ENCODE data around the gene WDR93.

WDR93 gene

DNA sequence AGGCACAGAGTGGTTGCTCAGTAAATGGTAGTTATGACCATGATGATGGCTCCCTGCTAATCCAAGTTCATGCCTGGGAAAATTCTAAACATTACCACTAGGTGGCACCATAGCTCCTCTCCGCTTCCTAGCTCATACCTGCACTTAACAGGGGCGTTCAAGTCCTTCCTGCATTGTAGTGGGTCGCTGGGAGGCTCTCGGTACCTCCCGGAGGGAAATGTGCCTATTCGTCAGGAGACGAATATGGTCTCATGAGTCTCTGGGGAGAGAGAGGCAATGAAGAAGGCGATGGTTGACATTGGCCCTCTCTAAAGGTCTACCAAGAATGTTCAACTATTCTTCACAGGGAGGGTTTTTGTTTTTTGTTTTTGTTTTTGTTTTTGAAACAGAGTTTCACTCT, 49.5 kb downstream of the WDR93 start:
- Histone ChIP-seq H3K4me2 (peak overlapping the region; percentile 75), H2AFZ (ENCODE audit: low read depth) (peak overlapping the region; percentile 80), H3K27me3 (ENCODE audit: insufficient read depth, low read depth) (no peaks in the 10 kb centered on the region), H3K9ac (peak overlapping the region; percentile 11; the same call in 1 of the 2 replicates), H3K4me3 (IDR thresholded peaks at IDR 0.05; ENCODE audit: insufficient read depth, low read depth, low read length) (no peak overlapping the region), H3K4me1 (ENCODE audit: low read depth, poor library complexity, severe bottlenecking) (peaks cover 9% of the 10 kb centered on the region), H4K20me1 (ENCODE audit: insufficient read depth) (no peaks in the 10 kb centered on the region), H3K36me3 (ENCODE audit: insufficient read depth) (no peaks in the 10 kb centered on the region), H3K79me2 (ENCODE audit: insufficient read depth, low read depth) (no peaks in the 10 kb centered on the region), H3K27ac (no peak overlapping the region)
- TF ChIP-seq, protein P1, sequence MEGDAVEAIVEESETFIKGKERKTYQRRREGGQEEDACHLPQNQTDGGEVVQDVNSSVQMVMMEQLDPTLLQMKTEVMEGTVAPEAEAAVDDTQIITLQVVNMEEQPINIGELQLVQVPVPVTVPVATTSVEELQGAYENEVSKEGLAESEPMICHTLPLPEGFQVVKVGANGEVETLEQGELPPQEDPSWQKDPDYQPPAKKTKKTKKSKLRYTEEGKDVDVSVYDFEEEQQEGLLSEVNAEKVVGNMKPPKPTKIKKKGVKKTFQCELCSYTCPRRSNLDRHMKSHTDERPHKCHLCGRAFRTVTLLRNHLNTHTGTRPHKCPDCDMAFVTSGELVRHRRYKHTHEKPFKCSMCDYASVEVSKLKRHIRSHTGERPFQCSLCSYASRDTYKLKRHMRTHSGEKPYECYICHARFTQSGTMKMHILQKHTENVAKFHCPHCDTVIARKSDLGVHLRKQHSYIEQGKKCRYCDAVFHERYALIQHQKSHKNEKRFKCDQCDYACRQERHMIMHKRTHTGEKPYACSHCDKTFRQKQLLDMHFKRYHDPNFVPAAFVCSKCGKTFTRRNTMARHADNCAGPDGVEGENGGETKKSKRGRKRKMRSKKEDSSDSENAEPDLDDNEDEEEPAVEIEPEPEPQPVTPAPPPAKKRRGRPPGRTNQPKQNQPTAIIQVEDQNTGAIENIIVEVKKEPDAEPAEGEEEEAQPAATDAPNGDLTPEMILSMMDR (conservative IDR thresholded peaks at IDR 0.05; ENCODE audit: low read depth, low read length), result peak; percentile 97

DNA sequence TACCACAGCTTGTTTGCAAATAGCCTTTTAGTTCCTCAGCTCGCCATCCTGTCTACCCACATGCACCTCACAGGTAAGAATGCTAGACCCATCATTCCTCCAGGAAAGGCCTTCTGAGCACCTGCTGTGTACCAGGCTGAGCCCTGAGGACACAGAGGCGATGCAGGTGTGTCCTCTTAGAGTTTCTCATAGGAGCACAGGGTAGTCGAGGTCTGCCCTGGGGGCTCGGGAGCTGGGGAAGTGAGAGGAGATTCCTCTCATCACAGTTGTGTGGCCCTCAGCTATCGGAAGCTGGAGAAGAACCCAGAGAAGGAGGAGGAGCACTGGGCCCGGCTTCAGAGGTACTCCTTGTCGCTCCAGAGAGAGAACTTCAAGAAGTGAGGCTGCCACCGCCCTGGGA, 52.4 kb downstream of the WDR93 start:
- no peak overlapping the region for H3K27ac ChIP-seq
- TF ChIP-seq, protein P1 (conservative IDR thresholded peaks at IDR 0.05; ENCODE audit: low read depth, low read length), result no peak
- H3K9ac ChIP-seq, result no peak overlapping the region
- H3K27me3 ChIP-seq (ENCODE audit: insufficient read depth, low read depth), result no peaks in the 10 kb centered on the region
- H3K4me2 ChIP-seq, result no peak overlapping the region
- no peaks in the 10 kb centered on the region for H3K79me2 ChIP-seq (ENCODE audit: insufficient read depth, low read depth)
- H3K4me1 ChIP-seq (ENCODE audit: low read depth, poor library complexity, severe bottlenecking), result peaks cover 9% of the 10 kb centered on the region
- H3K36me3 ChIP-seq (ENCODE audit: insufficient read depth), result no peaks in the 10 kb centered on the region
- no peaks in the 10 kb centered on the region for H4K20me1 ChIP-seq (ENCODE audit: insufficient read depth)
- H2AFZ ChIP-seq (ENCODE audit: low read depth), result no peak overlapping the region
- no peak overlapping the region for H3K4me3 ChIP-seq (IDR thresholded peaks at IDR 0.05; ENCODE audit: insufficient read depth, low read depth, low read length)

DNA sequence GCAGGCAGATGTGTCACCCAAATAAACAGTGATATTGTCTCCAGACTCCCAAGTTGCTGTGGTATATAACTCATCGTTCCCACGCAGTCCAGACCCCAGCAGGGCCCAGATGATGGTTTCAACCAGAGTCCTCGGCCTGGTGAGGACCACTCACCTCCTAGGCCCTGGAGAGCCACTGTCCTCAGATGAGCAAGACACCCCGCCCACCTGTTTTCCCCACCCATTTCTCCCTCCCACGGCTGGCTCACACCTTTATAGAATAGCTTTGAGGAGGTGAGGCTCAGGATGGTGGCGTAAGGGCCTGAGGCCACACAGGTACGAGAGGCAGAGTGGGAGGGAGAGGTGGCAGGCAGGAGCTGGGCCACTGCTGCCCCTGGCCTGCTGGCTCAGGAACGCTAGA, 53.0 kb downstream of the WDR93 start:
- no peaks in the 10 kb centered on the region for H4K20me1 ChIP-seq (ENCODE audit: insufficient read depth)
- no peak overlapping the region for H3K9ac ChIP-seq
- TF ChIP-seq, protein P1 (conservative IDR thresholded peaks at IDR 0.05; ENCODE audit: low read depth, low read length), result no peak
- no peaks in the 10 kb centered on the region for H3K27me3 ChIP-seq (ENCODE audit: insufficient read depth, low read depth)
- H3K27ac ChIP-seq, result no peak overlapping the region
- H3K79me2 ChIP-seq (ENCODE audit: insufficient read depth, low read depth), result no peaks in the 10 kb centered on the region
- H3K4me1 ChIP-seq (ENCODE audit: low read depth, poor library complexity, severe bottlenecking), result peaks cover 9% of the 10 kb centered on the region
- no peaks in the 10 kb centered on the region for H3K36me3 ChIP-seq (ENCODE audit: insufficient read depth)
- no peak overlapping the region for H2AFZ ChIP-seq (ENCODE audit: low read depth)
- no peak overlapping the region for H3K4me3 ChIP-seq (IDR thresholded peaks at IDR 0.05; ENCODE audit: insufficient read depth, low read depth, low read length)
- no peak overlapping the region for H3K4me2 ChIP-seq

DNA sequence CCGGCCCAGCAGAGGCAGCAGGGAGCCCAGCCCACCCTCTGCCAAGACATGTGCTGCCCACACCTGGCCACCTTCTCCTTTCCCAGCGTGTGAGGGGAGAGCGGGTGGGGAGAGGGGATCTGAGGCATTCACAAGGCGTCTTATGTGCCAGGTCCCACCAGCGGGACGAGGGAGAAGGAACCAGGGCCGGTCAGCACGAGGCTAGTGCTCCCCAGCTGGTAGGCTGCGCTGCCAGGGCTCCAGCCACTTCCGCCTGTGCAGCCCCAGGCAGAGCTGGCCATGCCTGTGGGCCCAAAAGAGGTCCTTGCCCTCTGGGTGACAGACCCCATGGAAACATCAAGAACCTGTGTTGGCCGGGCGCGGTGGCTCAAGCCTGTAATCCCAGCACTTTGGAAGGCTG, 54.5 kb downstream of the WDR93 start:
- TF ChIP-seq, protein P1 (conservative IDR thresholded peaks at IDR 0.05; ENCODE audit: low read depth, low read length), result no peak
- Histone ChIP-seq H2AFZ (ENCODE audit: low read depth) (no peak overlapping the region), H3K79me2 (ENCODE audit: insufficient read depth, low read depth) (no peaks in the 10 kb centered on the region), H3K9ac (no peak overlapping the region), H4K20me1 (ENCODE audit: insufficient read depth) (no peaks in the 10 kb centered on the region), H3K27me3 (ENCODE audit: insufficient read depth, low read depth) (no peaks in the 10 kb centered on the region), H3K4me3 (IDR thresholded peaks at IDR 0.05; ENCODE audit: insufficient read depth, low read depth, low read length) (no peak overlapping the region), H3K4me1 (ENCODE audit: low read depth, poor library complexity, severe bottlenecking) (peaks cover 9% of the 10 kb centered on the region), H3K36me3 (ENCODE audit: insufficient read depth) (no peaks in the 10 kb centered on the region), H3K27ac (no peak overlapping the region), H3K4me2 (no peak overlapping the region)

All from KMS-11 (cell line).